HG03521 (cell line): Measurements from ENCODE around the gene REXO1.

ENCODE experiments used
- ATAC-seq: cut with Tn5 transposase; IDR thresholded peaks from one replicate; pipeline ENCODE4 v1.9.1; 2021; ENCODE audit warnings: mild to moderate bottlenecking, moderate library complexity; ENCODE audit not compliant: unreplicated experiment

REXO1 gene

DNA sequence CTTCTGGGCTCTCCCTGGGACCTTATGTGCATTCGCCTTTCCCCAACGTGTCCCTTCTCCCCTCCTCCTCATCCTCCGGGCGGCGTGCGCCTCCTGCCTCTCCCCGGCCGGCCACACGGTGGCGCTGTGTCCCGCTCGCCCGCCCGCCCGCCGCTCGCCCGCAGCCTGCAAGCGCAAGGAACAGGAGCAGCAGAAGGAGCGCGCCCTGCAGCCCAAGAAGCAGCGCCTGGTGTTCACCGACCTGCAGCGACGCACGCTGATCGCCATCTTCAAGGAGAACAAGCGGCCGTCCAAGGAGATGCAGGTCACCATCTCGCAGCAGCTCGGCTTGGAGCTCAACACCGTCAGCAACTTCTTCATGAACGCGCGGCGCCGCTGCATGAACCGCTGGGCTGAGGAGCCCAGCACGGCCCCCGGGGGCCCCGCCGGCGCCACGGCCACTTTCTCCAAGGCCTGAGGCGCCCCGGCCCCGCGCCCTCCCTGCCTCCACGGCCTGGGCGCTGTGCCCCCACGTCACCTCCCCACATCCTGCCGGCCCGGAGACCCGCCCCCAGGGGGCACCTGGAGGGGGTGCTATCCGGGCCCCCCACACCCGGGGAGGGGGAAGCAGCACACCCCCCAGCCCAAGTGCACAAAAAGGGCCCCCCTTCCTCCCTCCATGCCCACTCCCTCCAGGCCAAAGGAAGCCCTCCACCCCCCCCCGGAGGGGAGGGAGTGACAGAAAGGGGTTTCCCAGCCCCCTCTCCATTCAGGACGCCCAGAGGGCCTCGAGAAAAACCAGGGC lies 73.1 kb downstream of the REXO1 start:
- ATAC-seq = no peak

- no peak for ATAC-seq
Measured at GRCh38 chr19:1773184-1773583, 75.1 kb downstream of the REXO1 start.

DNA sequence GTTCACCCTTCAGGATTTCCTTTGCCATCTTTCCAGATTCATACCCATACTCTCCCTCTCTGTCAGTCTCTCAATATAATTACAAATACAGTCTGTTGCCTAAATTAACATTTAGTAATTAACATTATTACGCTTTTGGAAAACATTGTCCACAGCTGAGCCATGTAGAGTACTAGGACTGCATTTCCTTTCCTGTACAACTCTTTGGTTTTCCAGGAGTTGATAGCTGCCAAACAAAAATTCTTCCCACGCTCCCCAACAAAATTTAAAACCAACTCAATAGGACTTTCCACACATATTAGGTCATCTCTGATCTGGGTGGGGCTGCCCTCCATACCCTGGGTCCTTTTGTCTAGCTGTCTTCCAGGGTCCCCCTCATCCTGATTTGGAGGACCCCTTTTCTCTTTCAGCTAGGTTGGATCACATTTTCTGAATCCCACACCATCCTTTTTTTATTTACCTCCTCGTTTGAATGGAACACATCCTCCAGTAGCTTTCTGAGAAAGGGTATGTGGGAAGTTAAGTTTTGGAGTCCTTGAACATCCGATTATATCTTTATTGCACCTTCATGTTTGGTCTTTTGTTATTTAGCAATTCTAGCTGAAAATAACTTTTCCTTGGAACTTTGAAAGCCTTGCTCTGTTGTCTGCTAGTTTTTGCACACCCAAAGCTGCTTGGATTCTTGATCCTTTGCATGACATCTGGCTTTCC lies 77.3 kb downstream of the REXO1 start:
- no peak for ATAC-seq

GRCh38 chr19:1769645-1769985 lies 78.7 kb downstream of the REXO1 start:
- ATAC-seq = no peak

- ATAC-seq = no peak
Measured at GRCh38 chr19:1768918-1769644, 79.2 kb downstream of the REXO1 start.

DNA sequence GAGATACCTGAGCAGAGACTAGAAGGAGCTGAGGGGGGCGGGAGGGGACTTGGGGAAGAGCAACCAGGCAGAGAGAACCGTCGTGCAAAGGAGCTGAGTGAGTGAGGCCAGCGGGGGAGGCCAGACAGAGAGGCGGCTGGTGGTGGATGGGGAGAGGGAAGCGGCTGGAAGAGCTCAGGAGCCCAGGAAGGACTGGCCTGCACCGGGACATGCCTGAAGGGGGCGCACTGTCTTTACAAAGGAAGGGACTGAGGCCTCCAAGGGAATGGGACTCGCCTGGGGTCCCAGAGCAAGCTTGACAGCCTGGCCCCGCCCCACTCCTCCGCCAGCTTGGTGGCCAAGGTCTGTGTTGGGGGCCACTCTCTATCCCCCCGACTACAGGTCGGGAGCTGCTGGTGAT lies 80.0 kb downstream of the REXO1 start:
- no peak for ATAC-seq

DNA sequence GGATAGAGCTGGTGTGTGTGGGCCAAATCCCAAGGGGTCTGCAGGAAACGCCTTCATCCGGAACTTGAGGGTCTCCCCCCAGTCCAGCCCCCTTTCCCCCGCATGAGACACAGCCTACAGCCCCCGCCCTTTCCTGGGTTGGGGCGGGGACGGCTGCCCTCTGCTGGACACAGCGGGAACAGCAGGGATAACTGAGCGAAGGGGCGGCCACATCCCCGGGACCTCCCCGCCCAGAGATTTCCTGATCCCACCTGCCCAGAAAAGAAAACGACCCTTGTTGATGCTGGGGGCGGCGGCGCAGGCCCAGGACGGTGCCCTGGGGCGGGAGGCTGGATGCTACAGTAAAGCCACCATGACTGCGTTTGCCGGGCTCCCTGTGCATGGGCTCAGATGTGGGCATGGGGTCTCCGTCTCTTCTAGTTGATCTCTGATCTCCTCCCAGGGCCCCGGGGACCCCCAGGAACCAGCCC lies 80.8 kb downstream of the REXO1 start:
- ATAC-seq = no peak

DNA sequence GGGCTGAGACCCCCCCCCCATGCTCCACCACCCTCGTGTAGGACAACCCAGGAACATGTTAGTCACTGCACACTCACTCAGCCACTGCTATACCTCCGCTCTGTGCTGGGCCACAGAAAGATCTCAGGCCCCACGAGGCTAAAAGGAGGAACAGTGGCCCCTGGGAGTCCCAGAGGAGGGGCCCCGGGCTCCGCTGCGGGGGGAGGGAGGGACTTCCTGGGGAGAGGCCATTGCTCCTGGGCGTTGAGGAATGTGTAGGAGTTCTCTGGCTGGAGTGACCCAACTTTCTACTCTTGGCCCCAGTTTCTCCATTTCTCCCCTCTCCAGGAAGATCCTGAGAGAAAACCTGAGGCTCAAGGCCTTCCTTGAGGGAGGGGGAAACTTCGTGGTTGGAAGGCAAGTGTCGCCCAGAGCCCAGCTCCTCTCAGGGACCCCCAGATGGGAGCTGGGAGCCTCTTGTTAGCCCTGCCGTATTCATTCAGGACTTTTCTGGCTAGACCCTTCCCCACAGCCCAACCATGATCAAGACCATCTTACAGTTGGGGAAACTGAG lies 81.4 kb downstream of the REXO1 start:
- no peak for ATAC-seq

DNA sequence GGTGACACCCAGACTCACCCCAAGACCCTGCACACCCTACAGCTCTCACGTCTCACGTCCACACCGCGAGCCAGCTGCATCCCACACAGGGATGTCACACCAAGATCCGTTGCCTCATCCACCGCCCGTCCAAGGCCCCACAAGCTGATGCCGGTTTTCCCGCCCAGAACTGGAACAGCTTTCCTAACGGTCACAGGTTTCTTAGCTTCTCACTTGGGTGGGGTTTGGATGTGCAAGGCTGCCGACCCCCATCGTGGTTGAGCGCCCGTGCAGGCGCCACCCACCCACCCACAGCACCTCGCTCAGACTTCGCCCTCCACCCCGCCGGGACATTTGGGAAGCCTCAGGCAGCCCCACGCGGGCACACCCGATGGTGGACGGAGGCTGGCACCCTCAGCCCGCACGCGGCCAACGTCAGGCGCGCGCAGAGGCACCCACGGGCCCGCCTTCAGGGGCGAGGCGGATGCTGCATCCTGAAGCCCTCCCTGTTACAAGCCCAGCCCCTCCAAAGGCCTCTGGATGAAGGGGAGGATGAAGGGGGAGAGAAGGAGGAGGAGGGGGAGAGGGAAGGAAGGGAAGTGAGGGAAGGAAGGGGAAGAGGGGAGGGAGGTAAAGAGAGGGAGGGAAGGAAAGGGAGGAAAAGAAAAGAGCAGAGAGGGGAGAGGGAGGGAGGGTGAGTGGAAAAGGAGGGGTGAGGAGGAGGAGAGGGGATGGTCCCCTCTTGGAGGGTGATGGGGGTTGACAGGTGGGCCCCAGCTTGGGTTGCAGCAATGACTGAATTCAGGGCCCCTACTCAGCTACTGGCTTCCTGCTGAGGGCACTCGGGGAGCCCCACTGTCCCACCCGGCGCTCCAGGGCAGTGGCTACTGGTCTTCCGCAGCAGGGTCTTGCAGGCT lies 82.1 kb downstream of the REXO1 start:
- no peak for ATAC-seq
